ENCODE measurements around the gene TTC33.
"Not testable (repeated sequence)": the region's sequence is repeated elsewhere in the genome, so short reads cannot be mapped to it uniquely, and the experiment has no call there.

The TTC33 gene

GRCh38 chr5:40569546-40570270 is 186.1 kb downstream of the TTC33 start:
- DNase-seq (ENCODE audit: low spot score) = no peak

GRCh38 chr5:40568548-40568947 is 187.2 kb downstream of the TTC33 start:
- DNase-seq (ENCODE audit: low spot score) = no peak

- not testable (repeated sequence) for DNase-seq (ENCODE audit: low spot score)
These were observed 192.6 kb downstream of the TTC33 start for GRCh38 chr5:40563173-40563572.

- no peak for DNase-seq (ENCODE audit: low spot score)
These were observed 195.2 kb downstream of the TTC33 start for GRCh38 chr5:40560474-40561110.

GRCh38 chr5:40559306-40559705 is 196.5 kb downstream of the TTC33 start:
- no peak for DNase-seq (ENCODE audit: low spot score)

GRCh38 chr5:40557501-40557900 is 198.3 kb downstream of the TTC33 start:
- no peak for DNase-seq (ENCODE audit: low spot score)

GRCh38 chr5:40556811-40557210 is 198.9 kb downstream of the TTC33 start:
- no peak for DNase-seq (ENCODE audit: low spot score)

GRCh38 chr5:40555886-40556285 is 199.9 kb downstream of the TTC33 start:
- no peak for DNase-seq (ENCODE audit: low spot score)

- no peak for DNase-seq (ENCODE audit: low spot score)
These were observed 200.9 kb downstream of the TTC33 start for GRCh38 chr5:40554813-40555212.

GRCh38 chr5:40554054-40554453 is 201.7 kb downstream of the TTC33 start:
- DNase-seq (ENCODE audit: low spot score) = no peak

- no peak for DNase-seq (ENCODE audit: low spot score)
These were observed 202.8 kb downstream of the TTC33 start for GRCh38 chr5:40552981-40553380.

GRCh38 chr5:40551496-40552491 is 204.0 kb downstream of the TTC33 start:
- DNase-seq (ENCODE audit: low spot score) = peak; percentile 77

- DNase-seq (ENCODE audit: low spot score) = no peak
These were observed 205.3 kb downstream of the TTC33 start for GRCh38 chr5:40550481-40550880.

- no peak for DNase-seq (ENCODE audit: low spot score)
These were observed 206.1 kb downstream of the TTC33 start for GRCh38 chr5:40549616-40550015.

GRCh38 chr5:40547994-40548575 is 207.7 kb downstream of the TTC33 start:
- no peak for DNase-seq (ENCODE audit: low spot score)

- no peak for DNase-seq (ENCODE audit: low spot score)
These were observed 208.2 kb downstream of the TTC33 start for GRCh38 chr5:40547557-40547956.

- DNase-seq (ENCODE audit: low spot score) = no peak
These were observed 215.5 kb downstream of the TTC33 start for GRCh38 chr5:40540301-40540700.

- DNase-seq (ENCODE audit: low spot score) = no peak
These were observed 231.1 kb downstream of the TTC33 start for GRCh38 chr5:40524677-40525076.

GRCh38 chr5:40521925-40522324 is 233.8 kb downstream of the TTC33 start:
- no peak for DNase-seq (ENCODE audit: low spot score)

- DNase-seq (ENCODE audit: low spot score) = no peak
These were observed 234.5 kb downstream of the TTC33 start for GRCh38 chr5:40521108-40521785.

- DNase-seq (ENCODE audit: low spot score) = no peak
These were observed 237.3 kb downstream of the TTC33 start for GRCh38 chr5:40518485-40518917.

GRCh38 chr5:40515476-40515875 is 240.3 kb downstream of the TTC33 start:
- peak; percentile 8 for DNase-seq (ENCODE audit: low spot score)

All from hepatic stellate cell (primary cell).